Measurements from ENCODE around the gene LEMD2. TPM values are rescaled to one million over a fixed set of nuclear protein-coding genes. Genes with fewer than 3 reads are reported as not detected.

LEMD2 gene
- total RNA-seq, 1 experiment from 2014 or later, result 69.2 TPM

DNA sequence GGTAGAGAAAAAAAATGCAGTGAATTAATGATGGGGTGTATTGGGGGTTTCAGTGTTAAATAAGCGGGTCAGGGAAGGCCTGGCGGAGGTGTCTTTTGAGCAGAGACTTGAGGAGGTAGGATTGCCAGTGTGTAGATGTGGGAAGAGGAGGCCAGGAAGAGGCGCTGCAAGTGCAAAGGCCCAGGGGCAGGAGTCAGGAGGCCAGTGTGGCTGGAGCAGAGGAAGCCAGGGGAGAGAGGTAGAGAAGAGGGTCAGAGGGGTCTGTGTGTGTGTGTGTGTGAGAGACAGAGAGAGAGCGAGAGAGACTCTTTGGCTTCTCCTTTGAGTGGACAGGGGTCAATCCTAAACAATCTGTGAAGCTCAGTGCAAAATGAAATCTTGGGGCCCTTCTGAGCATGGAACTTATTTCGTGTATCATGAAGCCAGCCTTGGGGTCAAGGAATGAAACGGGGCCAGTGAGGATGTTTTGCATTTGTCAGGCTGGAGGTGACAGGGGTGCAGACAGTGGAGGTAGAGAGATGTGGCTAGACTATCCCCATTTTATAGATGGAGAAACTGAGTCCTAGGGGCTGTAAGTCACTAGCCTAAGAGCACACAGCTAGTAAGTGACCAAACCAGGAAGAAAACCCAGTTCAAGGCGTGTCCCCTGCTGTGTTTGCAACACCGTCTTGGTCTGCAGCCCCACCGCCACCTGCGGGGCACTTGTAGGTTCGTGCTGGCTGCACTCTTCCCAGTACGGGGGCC, 32.5 kb downstream of the LEMD2 start:
- no peak for DNase-seq (ENCODE audit: low read depth)

DNA sequence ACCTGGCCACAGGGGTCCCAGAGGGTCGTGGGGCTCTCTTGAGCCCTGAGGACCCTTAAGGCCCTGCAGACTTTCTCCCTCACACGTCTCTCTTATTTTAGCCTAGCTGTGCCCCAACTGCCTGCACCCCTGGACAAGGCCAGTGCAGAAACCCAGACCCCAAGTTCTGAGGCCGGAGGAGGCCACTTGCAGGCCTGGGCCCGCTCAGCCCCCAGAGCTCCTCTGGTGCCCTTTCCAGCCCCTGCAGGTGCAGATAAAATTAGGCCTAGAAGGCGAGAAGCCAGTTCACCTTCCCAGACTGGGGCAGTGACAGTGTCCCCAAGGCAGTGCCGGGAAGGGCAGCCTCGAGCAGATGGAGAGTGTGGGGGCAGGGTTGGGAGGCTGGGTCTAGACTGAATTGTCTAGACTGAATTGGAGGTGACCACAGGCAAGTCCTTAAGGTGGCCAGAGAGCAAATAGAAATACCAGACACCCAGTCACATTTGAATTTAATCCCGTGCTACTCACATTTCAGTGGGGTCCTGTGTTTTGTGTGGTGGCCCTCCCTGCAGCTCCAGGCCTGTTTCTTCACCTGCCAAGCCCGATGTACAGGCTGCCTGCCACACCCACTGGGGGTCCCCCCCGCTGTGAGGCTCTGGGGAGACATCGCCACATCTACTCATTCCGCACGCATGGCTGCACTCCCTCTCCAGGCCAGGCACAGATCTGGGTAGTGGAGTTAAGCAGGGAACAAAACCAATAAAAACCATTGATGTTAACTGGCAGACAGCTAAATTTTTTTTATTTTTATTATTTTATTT, 33.7 kb downstream of the LEMD2 start:
- DNase-seq (ENCODE audit: low read depth), result no peak

DNA sequence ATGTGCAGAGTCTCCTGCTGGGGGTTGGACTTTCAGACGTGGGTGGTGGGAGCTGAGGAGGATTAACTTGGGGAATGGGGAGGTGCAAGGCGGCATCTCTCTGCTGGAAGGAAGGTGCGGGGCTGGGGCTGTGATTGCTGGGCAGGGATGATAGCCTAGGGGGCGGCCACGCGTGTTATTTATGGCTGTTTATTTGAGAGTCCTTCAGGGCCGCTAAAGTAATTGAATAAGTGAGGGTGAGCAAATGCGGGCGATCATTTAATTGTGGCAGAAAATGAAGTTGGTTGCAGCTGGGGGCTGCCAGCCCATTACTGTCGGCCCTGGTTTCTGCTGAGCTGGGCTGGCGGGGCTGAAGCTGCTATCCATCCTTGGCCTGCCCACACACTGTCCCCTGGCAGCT, 34.7 kb downstream of the LEMD2 start:
- no peak for DNase-seq (ENCODE audit: low read depth)

DNA sequence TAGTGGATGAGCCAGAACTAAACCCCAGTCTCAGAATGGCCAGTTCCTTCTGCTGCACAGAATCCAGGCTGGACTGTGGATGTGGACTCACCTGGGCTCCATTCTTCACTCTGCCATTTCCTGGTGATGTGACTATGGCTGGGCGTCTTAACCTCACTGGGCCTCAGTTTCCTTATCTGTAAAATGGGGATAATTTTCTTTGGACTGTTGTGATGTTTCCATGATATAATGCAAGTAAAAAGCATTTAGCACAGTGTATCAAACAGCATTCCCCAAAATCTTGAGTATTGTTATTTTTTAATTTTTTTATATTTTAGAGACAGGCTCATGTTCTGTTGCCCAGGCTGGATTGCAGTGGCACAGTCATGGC, 36.3 kb downstream of the LEMD2 start:
- no peak for DNase-seq (ENCODE audit: low read depth)

DNA sequence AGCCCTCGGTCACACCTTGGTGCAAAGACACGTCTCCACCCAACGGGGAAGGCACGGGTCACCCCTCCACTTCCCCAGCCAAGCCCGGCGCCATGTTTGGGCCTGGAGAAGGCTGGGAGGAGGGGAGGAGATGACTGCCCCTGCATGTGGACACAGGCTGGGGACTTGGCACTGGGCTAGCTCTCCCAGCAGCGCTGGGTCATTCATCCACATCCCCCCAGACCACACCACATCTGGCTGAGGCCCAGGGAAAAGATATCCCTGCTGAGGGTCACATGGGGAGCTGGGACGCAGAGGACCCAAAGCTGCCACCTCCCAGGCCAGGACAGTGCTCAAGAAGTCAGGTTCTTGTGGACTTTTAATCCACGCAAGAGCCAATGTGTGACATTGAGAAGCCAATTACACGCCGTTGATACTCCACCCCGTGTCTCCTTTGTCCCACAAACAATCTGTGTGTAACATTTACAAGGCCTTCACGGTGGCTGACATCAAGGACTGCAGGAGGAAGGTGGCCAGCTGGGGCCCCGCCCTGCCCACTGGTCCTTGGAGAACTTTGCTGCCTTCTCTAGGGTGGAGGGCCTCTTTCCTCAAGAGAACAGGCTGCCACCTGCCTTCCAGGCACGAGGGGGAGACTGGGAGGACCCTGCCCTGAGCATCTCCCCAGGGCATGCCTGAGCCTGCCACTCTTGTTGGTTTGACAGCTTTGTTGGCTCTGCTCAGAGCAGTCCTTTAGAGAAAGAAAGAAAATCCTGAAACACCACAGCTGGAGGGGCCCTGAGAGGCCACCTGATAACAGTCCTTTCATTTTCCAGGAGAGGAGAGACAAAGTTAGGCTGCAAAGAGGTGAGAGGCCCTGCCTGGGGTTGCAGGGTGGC, 36.9 kb downstream of the LEMD2 start:
- DNase-seq (ENCODE audit: low read depth), result no peak

DNA sequence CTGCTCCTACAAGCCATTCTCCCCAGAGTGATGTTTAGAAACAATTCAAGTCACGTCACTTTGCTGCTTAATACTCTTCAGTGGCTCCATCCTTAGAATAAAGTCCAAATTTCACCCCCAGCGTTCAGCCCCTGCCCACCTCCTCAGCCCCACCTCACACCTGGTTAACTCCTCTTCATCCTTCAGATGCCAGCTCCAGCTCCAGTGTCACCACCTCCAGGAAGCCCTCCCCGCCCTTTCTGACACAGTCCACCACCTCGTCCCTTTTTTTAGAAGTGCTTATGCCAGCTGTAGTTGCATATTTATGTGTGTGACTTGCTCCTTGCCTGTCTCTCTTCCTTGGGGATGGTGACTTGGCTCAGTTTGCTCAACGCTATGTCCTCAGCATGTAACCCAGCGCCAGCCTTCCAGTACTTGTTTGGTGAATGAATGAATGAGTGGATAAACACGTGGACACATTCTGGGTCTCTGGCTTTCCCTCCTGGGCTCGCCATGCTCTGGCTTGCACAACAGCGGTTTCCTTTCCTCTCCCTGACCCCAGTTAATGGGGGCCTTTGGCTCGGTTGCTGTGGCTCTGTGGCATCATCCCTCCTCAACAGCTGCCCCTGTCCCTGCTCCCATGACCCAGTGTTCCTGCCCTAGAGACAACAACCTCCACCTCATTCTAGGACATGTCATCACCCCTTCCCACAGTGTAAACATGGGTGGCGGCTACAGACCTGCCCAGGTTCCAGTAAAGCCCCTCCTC, 38.5 kb downstream of the LEMD2 start:
- no peak for DNase-seq (ENCODE audit: low read depth)

DNA sequence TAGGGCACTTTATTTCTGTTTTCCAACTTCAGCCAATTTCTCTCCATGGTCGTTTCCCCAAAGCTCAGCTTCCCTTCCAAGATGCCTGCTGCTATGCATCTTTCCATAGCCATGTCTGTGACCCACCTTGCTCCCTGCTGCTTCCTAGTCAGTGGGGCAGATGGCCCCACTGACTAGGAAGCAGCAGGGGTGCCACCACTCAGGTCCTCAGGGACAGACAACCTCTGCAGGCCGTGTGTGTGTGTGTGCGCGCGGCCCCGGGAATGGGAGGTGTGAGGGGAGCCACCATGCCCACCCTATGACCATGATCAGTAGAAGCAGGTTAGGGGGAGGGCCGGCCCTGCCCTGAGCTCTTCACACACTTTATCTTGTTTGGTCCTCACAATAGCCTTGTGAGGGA, 39.5 kb downstream of the LEMD2 start:
- DNase-seq (ENCODE audit: low read depth), result no peak

DNA sequence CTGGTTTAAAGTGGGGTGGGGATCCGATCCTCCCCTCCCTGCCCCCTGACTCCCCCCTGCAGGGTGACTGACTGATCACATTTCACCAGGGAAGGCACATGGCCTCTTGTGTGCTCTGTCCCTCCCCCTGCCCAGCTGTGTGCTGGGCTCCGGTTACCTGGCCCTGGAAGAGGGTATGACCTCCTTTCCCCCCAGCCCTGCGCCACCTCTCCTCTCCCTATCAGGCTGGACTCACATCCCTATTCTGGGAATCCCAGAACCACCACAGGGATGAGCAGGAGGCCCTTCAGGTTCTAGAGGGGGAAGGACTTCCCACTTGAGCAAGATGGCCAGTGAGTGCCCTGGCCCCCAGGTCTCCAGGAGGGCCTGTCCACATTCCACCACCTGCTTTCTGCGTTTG, 40.1 kb downstream of the LEMD2 start:
- no peak for DNase-seq (ENCODE audit: low read depth)

DNA sequence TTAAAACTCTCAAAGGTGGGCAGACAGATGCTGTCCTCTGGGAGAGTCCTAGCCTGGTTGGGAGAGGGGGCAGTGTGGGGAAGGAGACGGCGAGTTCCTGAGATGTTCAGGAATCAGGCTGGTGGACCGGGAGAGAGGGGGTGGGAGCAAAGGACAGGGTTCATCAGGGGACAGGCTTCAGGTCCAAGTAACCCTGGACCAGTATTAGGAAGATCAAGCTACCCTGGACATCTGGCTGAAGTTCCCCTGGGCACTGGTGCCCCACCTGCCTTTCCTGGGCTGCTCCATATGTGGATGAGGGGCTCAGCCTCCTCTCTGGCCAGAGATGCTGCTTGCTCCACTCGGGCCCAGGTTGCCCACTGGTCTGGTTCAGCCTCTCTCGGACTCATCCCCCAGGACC, 41.1 kb downstream of the LEMD2 start:
- no peak for DNase-seq (ENCODE audit: low read depth)

DNA sequence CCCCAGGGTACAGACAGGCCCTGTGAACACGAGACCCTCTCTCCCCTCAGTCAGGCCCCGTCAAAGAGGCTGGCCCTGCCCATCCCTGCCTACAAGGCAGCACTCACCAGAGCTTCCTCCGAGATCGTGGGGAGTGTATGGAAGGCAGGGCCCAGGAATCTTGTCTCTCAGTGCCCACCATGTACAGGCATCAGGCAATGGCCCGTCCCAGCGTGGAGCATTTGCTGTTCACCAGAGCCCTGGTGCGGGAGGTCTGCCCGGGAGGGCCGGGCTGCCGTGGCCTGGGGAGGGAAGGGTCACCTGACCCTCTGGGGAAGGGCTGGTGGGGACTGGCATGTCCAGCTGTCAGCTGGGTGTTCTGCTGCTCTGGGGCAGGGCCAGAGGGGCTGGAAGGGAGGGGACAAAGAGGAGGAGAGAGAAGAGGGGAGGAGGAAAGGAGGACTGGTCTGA, 42.3 kb downstream of the LEMD2 start, which contains the start of gene IP6K3:
Gene IP6K3 (minus strand): TSS at position 255 of the 450 bp plus-strand sequence. CDS start 11,429 bp downstream, outside the sequence.
- no peak for DNase-seq (ENCODE audit: low read depth)

DNA sequence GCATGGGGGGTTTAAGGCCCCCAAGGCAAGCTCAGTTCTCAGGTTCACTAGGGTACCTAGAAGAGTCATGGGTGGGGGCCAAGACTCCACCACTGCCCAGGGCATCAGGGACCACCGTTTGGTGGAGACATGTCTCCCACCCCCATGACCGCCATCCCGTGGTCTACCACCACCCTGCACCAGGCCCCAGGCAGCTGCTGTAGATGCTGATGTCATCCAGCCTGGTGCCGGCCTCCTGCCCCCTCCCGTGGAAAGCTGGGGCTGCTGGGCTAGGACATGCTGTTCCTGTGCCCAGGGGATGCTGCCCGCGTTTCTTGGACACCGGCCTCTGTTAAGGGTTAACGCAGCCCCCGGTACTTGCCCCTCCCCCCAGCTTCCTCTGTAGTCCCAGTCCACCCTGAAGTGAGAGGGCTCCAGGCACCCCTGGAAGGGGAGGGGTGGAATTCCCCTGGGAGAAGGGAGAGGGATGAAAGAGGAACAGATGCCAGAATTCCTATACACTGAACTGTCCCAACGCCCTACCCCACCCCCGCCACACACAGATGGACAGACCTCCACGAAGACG, 42.8 kb downstream of the LEMD2 start:
- peak; percentile 52 for DNase-seq (ENCODE audit: low read depth)

DNA sequence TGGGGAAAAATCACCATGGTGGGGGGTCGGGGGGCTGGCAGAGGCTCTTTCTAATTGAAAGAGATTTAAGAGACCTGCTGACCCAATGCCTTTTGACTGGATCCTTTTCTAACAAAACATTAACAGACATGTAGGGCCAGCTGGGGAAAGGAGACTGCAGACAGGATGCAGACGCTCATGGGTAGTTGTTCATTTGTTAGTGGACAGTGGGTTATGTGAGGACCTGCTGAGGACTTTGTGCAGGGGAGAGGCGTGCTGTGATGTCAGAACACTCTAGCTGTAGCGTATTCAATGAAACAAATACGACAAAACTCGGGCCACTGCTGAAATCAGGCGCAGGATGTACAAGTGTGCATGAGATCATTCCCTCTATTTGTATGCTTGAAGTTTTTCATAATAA, 43.4 kb downstream of the LEMD2 start:
- no peak for DNase-seq (ENCODE audit: low read depth)

DNA sequence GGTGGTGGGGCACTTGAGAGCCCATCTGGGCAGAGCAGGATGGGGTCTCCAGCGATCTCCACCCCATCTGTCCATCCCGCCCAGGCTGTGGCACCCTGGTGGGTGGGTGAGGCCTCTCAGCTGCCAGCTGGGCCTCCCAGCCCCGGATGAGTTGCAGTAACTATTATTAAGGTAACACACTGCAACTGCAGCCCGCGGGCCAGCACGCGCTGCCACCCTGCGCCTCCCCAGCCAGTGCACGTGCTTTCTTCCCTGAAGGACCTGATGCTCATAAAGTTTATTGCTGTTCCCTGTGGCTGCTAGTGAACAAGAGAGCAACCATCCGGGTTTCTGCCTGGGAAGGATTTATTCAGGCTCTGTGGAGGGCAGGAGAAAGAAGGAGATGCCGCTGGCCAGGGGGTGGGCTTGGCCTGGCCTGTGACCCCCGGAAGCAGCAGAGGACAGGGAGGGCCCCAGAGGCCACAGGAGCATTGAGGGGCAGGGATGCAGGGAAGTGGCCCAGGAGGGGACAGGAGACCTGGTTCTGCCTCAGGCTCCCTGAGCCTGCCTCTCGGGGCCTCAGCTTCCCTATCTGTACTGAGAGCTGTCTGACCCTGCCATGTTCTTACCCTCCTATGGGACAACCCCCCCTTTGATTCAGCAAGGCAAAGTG, 43.9 kb downstream of the LEMD2 start:
- DNase-seq (ENCODE audit: low read depth), result no peak

DNA sequence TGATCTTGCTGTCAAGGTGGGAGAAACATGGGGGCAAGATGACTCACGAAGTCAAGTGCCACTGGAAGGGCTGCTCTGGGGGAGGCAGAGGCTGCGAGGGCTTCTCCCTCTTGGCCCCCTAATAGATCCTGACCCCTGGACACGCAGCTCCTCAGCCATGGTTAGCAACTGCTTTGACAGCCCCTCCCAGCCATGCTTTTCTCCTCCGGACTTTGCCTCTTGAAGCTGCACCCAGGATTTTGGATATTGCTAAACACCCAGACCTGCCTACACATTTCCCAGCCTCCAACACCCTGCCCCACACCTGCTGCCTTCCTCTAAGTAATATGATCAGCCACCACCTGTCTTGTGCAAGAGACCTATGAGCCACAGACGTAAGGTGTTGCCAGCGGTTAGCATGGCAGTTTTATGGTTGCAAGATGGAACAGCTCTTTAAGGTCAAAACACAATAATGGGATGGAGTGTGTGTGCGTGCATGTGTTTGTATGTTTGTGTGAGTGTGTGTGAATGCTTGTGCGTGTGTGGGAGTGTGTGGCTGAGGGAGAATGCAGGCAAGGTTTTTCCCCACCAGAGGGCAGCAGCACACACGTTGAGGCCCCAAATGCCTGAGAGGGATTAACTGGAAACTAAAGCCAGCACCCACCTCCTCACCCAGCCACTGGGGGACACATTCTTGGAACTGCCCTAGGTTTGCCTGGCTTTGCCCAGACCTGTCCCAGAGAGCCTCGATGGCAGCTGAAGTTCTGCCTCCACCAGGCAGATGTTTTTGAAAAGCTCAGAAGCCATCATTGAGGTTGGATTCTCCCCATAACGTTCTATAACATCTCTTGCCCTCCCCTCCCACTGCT, 44.7 kb downstream of the LEMD2 start:
- peak; percentile 66 for DNase-seq (ENCODE audit: low read depth)

DNA sequence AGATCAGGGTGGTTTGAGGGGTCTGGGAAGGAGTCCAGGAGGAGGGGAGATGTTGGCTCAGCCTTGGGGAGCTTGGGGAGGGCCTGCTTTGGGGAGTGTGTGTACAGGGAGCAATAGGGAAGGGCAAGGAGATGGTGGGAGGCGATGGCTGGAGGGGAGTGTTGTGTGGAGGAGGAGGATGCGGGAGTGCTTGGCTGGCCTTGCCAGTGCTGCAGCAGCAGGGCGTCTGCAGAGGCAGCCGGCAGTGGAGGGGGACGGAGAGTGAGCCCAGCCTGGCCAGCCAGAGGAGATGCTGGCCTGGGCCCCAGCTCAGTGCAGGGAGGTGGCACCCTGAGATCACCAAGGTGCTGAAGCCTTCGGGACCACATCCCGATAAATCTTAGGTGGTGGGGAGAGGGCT, 46.1 kb downstream of the LEMD2 start:
- DNase-seq (ENCODE audit: low read depth), result no peak

DNA sequence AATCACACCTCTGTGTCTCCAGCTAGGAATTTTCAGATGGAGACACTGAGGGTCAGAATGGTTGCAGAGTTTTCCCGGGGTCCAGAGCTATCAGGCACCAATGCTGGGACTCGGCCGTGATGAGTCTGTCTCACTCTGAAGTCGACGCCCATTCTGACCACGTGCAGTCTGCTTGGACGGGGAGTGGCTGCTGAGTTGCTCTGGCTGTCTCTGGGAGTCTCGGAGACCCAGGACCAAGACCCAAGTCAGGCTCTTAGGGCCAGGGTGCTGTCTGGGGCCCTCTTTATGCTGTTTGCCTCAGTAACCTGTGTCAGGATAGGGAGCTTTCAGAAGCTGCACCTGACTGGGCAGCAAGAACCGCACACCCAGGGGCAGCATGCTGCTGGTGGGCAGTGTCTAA, 46.8 kb downstream of the LEMD2 start:
- no peak for DNase-seq (ENCODE audit: low read depth)

DNA sequence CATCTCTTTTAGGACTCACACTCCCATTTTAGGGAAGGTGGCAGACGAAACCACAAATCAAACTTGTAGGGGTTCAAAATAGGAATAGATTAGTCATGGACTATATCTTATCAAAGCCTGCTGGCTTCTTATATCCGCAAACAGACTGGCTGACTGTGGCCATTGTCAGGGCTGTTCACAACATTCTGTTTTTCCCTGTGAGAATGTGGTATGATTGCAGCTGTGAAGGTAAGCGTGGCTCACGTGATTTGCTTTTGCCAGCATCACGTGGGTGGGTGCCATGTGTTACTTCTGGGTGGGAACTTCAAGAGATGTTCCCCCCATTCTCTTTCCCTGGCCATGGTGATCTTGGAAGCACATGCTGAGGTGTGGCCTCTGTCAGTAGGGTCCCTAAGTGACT, 48.1 kb downstream of the LEMD2 start:
- DNase-seq (ENCODE audit: low read depth), result no peak

DNA sequence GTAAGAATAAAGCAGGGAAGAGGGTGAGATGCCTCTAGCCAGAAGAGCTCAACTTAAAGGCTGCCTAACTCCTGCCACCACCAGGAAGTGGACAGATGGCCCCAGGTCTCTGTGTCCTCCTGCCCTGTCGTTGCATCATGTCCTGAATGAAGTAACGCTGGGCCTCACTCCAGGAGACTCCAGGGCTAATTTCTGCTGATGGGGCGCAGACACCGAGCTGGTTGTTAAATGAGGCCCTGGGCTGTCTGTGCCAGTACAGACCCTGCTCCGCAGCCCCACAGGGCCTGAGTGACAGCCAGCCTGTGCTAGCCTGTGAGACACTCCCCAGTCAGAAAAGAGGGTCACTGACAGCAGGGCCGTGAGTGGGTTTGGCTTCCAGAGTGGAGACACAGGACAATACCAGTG, 48.7 kb downstream of the LEMD2 start:
- DNase-seq (ENCODE audit: low read depth), result no peak

DNA sequence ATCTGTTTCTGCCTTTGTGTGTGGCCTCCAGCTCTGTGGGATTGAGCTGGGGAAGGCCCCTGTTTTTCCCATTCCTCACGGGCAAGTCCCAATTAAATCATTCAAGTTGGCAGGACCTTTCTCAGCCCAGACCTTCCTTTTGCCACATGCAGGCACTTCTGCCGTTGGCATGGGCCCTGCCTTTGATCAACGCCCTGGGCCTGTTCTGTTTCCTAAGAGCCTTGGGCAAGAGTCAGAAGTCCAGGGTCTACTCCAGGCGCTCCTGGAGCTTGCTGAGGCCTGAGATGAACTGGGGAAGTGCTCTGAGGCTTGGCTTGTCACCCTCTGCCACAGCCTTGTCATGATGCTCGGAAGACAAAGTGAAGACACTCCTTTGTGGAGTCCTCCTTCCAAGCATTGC, 49.4 kb downstream of the LEMD2 start:
- no peak for DNase-seq (ENCODE audit: low read depth)

DNA sequence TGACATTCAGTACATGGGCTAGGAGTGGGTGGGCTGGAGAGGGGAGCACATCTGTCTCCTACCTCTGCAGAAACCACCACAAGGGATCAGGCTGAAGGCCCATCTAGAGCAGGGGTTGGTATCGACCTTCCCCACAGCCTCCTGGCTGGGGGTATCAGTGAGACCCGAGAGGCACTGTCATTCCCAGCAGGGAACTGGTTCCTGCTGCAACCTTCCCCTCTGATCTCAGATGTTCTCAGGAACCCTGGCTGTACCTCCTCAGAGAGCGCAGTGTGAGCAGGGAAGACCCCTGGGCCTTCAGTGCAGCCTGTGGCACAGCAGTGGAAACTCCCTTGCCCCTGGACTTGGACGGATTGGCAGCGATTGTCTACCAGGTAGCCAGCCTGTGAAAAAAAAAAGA, 50.1 kb downstream of the LEMD2 start:
- DNase-seq (ENCODE audit: low read depth), result no peak
